ENCODE data around the gene AARS2.

The AARS2 gene

DNA sequence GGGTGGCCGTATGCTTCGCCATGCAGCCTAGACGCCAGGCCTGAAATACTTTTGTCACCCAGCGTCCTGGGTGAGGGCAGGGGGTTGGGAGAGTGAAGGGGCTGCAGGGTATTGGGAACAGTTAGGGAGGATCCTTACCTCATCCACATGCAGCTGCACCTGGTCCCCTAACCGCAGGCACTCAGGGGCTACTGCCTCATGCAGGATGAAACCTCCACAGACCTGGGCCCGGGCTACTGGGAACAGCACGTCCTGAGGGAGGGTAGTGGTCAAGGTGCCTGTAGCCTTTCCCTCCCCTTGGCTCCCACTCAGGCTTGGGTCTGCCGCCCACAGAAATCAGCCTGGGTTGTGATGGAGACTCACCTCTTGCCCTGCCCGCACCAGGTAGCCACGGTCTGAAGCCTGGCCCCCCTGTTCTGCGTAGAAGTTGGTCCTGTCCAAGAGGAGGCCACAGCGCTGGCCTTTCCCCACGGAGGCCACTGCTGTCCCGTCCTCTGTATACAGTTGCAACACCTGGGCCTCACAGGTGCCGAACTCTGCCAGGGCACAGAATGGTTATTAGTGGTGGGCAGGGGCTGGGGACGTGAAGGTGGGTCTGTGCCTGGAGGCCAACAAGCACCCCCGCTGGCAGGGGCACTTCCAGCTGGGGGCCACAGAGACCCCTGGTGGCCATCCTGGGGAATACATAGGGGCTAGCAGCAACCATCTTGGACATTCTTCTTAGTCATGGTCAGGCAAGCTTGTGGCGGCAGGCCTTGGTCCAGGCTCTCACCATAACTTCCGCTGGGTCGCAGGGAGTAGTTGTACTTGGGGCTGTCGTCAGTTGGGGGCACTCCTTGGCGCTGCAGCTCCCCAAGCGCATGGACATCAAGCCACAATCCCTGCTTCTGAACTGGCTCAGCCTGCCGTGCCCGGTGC is 8.6 kb downstream of the AARS2 start:
- H3K27ac ChIP-seq = no peak overlapping the region
- TF ChIP-seq ZFX (IDR thresholded peaks at IDR 0.05; ENCODE audit: borderline replicate concordance) = no peak
- TF ChIP-seq, protein P1, sequence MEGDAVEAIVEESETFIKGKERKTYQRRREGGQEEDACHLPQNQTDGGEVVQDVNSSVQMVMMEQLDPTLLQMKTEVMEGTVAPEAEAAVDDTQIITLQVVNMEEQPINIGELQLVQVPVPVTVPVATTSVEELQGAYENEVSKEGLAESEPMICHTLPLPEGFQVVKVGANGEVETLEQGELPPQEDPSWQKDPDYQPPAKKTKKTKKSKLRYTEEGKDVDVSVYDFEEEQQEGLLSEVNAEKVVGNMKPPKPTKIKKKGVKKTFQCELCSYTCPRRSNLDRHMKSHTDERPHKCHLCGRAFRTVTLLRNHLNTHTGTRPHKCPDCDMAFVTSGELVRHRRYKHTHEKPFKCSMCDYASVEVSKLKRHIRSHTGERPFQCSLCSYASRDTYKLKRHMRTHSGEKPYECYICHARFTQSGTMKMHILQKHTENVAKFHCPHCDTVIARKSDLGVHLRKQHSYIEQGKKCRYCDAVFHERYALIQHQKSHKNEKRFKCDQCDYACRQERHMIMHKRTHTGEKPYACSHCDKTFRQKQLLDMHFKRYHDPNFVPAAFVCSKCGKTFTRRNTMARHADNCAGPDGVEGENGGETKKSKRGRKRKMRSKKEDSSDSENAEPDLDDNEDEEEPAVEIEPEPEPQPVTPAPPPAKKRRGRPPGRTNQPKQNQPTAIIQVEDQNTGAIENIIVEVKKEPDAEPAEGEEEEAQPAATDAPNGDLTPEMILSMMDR (IDR thresholded peaks at IDR 0.05) = peak; percentile 93

DNA sequence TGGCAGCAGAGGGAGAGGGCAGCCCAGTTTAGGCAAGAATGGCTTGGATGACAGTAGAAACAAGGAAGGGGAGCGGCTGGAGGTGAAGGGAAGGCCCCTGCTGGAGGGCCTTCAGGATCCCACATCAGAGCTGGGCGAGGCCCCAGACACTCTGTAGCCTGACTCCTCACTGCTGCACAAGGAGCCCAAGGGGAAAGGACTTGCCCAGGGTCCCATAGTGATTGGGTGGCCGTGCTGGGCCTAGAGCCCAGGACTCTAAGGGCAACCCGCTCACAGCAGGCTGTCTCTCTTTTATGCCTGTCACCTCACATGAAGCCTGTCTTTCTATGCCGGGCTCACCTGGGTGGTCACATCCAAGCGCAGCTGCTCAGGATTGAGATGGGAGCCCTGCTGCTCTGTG is 9.3 kb downstream of the AARS2 start:
- H3K27ac ChIP-seq = no peak overlapping the region
- TF ChIP-seq, protein P1 (IDR thresholded peaks at IDR 0.05) = no peak
- no peak for TF ChIP-seq ZFX (IDR thresholded peaks at IDR 0.05; ENCODE audit: borderline replicate concordance)

GRCh38 chr6:44302856-44303255 is 10.3 kb downstream of the AARS2 start:
- TF ChIP-seq, protein P1 (IDR thresholded peaks at IDR 0.05) = no peak
- TF ChIP-seq ZFX (IDR thresholded peaks at IDR 0.05; ENCODE audit: borderline replicate concordance) = no peak
- no peak overlapping the region for H3K27ac ChIP-seq

DNA sequence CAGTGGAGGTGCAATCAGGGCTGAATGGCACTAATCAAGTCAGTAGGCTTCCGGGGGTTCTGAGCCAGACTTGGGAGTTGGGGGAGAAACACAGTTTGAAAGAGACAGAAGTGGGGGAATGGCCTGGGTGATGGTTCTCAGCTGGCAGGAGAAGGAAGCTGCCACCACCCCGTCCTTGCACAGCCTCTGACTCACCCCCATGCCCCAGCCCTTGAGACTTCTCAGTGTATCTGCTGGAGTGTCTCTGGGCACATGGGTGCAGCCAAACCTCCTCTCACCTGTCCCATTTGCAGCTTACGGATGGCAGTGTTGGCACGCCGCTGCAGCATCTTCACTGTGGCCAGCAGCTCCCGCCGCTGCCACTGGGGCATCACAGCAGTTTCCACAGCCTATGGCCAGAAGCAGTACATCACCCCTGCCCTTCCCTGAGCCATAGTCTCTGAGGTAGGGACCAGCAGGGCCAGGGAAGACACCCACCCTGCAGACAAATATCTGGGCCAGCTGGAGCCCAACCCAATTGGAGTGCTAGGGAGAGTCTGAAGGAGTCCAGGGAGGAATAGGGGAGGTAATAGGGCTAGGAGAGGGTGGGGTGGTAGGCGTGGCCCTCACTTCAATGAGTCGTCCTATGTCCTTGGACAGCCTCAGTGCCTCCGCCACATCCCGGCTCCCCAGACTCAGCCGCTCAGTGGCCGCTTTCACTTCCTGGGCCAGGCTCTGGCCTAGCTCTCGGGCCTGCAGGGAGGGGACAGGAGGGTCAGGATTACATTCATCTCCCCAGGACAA is 11.2 kb downstream of the AARS2 start:
- no peak overlapping the region for H3K27ac ChIP-seq
- no peak for TF ChIP-seq ZFX (IDR thresholded peaks at IDR 0.05; ENCODE audit: borderline replicate concordance)
- TF ChIP-seq, protein P1 (IDR thresholded peaks at IDR 0.05) = no peak

- no peak overlapping the region for H3K27ac ChIP-seq
- TF ChIP-seq, protein P1 (IDR thresholded peaks at IDR 0.05) = no peak
- no peak for TF ChIP-seq ZFX (IDR thresholded peaks at IDR 0.05; ENCODE audit: borderline replicate concordance)
Observed at GRCh38 chr6:44301106-44301505, 12.0 kb downstream of the AARS2 start.

DNA sequence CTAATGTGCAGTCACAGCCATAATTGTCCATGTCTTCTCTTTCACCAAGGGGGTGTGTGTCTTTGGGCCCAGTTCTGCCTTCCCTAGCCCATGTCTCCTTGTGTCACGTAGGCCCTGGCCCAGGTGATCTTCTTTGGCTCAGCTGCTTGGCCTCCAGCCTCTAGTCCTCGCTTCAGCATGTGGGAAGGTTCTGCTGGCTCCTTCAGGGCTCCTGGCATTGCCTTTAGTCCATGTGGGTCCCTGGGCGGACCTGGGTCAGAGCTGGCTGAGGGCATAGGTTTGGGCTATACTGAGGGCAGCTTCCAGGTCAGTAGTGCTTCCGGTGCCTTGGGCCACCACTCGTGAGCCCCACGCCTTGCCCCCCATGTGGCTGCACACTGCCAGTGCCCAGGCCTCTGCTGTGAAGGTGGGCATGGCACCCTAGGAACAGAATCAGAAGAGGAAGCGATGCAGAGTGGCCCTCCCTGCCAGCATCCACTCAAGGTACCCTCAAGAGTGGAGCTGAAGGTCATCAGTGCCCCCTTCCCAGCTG is 12.8 kb downstream of the AARS2 start:
- TF ChIP-seq, protein P1 (IDR thresholded peaks at IDR 0.05) = no peak
- H3K27ac ChIP-seq = no peak overlapping the region

Measured in 22Rv1 (cell line).